HepG2 (cell line): ENCODE measurements around the gene ANTXRL.

Experiments
- BCL6 ChIP-seq: IDR thresholded peaks from 2 replicates; pipeline ENCODE4 v1.6.1; 2016; ENCODE audit warnings: missing genetic modification reagents, missing compliant biosample characterization
- CHD4 ChIP-seq: fragments of 200-600 bp; sonication (generic); IDR thresholded peaks from 2 replicates; pipeline ENCODE4 v1.7.0; 2017; ENCODE audit warnings: mild to moderate bottlenecking, low read length, borderline replicate concordance
- RBAK ChIP-seq: sonication (generic); formaldehyde crosslinking; IDR thresholded peaks from 2 replicates; pipeline ENCODE4 v1.5.1; 2020; ENCODE audit warnings: mild to moderate bottlenecking, missing genetic modification reagents
- ZNF615 ChIP-seq: sonication (generic); formaldehyde crosslinking; IDR thresholded peaks from 2 replicates; pipeline ENCODE4 v1.5.0; 2020; ENCODE audit warnings: mild to moderate bottlenecking, missing genetic modification reagents, borderline replicate concordance
- TF ChIP-seq, protein P1 (sequence below): sonication (generic); formaldehyde crosslinking; IDR thresholded peaks from 2 replicates; pipeline ENCODE4 v1.5.0; 2020; ENCODE audit warnings: mild to moderate bottlenecking, missing genetic modification reagents, borderline replicate concordance
- TF ChIP-seq, protein P2 (sequence below): sonication (generic); formaldehyde crosslinking; IDR thresholded peaks from 2 replicates; pipeline ENCODE4 v1.5.0; 2020; ENCODE audit warnings: mild to moderate bottlenecking, missing genetic modification reagents, moderate library complexity
- TF ChIP-seq, protein P3 (sequence below): sonication (generic); formaldehyde crosslinking; conservative IDR thresholded peaks from 2 replicates; pipeline ENCODE4 v1.4.0; 2020; ENCODE audit warnings: missing genetic modification reagents
- TF ChIP-seq, protein P4 (sequence below): sonication (generic); formaldehyde crosslinking; IDR thresholded peaks from 2 replicates; pipeline ENCODE4 v1.4.0; 2020; ENCODE audit warnings: low read depth, mild to moderate bottlenecking, missing genetic modification reagents
- TF ChIP-seq, protein P5 (sequence below): sonication (generic); formaldehyde crosslinking; IDR thresholded peaks from 2 replicates; pipeline ENCODE4 v1.5.1; 2020; ENCODE audit warnings: mild to moderate bottlenecking, missing genetic modification reagents, borderline replicate concordance

DNA sequence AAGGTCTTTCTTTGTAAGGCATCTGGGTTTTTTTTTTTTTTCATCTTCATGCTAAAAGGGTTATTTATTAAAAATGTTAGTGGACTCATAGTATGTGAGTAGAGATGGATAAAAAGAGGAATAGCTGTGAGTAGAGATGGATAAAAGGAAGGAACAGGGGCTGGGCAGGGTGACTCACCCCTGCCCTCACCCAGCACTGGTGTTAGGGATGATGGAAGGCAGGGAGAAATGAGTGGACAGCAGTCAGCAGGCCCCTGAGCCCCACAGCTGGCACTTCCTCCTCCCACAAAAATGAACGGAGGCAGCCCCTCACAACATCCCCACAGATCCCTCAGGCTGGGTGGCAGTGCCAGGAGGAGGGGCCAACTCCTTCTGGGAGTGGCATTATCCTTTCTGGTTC, 39.3 kb downstream of the ANTXRL start:
- TF ChIP-seq, protein P1, sequence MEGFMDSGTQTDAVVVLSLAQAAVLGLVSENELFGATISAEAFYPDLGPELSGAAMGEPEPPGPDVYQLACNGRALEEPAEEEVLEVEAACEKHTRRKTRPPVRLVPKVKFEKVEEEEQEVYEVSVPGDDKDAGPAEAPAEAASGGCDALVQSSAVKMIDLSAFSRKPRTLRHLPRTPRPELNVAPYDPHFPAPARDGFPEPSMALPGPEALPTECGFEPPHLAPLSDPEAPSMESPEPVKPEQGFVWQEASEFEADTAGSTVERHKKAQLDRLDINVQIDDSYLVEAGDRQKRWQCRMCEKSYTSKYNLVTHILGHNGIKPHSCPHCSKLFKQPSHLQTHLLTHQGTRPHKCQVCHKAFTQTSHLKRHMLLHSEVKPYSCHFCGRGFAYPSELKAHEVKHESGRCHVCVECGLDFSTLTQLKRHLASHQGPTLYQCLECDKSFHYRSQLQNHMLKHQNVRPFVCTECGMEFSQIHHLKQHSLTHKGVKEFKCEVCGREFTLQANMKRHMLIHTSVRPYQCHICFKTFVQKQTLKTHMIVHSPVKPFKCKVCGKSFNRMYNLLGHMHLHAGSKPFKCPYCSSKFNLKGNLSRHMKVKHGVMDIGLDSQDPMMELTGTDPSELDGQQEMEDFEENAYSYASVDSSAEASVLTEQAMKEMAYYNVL: no peak
- no peak for TF ChIP-seq RBAK (CRISPR knock-in tag)
- TF ChIP-seq, protein P2, sequence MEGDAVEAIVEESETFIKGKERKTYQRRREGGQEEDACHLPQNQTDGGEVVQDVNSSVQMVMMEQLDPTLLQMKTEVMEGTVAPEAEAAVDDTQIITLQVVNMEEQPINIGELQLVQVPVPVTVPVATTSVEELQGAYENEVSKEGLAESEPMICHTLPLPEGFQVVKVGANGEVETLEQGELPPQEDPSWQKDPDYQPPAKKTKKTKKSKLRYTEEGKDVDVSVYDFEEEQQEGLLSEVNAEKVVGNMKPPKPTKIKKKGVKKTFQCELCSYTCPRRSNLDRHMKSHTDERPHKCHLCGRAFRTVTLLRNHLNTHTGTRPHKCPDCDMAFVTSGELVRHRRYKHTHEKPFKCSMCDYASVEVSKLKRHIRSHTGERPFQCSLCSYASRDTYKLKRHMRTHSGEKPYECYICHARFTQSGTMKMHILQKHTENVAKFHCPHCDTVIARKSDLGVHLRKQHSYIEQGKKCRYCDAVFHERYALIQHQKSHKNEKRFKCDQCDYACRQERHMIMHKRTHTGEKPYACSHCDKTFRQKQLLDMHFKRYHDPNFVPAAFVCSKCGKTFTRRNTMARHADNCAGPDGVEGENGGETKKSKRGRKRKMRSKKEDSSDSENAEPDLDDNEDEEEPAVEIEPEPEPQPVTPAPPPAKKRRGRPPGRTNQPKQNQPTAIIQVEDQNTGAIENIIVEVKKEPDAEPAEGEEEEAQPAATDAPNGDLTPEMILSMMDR (CRISPR knock-in tag): no peak
- no peak for TF ChIP-seq CHD4
- TF ChIP-seq, protein P3, sequence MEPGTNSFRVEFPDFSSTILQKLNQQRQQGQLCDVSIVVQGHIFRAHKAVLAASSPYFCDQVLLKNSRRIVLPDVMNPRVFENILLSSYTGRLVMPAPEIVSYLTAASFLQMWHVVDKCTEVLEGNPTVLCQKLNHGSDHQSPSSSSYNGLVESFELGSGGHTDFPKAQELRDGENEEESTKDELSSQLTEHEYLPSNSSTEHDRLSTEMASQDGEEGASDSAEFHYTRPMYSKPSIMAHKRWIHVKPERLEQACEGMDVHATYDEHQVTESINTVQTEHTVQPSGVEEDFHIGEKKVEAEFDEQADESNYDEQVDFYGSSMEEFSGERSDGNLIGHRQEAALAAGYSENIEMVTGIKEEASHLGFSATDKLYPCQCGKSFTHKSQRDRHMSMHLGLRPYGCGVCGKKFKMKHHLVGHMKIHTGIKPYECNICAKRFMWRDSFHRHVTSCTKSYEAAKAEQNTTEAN (CRISPR knock-in tag): no peak
- no peak for TF ChIP-seq ZNF615 (CRISPR knock-in tag)
- TF ChIP-seq BCL6 (CRISPR knock-in tag): no peak
- TF ChIP-seq, protein P4, sequence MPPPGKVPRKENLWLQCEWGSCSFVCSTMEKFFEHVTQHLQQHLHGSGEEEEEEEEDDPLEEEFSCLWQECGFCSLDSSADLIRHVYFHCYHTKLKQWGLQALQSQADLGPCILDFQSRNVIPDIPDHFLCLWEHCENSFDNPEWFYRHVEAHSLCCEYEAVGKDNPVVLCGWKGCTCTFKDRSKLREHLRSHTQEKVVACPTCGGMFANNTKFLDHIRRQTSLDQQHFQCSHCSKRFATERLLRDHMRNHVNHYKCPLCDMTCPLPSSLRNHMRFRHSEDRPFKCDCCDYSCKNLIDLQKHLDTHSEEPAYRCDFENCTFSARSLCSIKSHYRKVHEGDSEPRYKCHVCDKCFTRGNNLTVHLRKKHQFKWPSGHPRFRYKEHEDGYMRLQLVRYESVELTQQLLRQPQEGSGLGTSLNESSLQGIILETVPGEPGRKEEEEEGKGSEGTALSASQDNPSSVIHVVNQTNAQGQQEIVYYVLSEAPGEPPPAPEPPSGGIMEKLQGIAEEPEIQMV (CRISPR knock-in tag): no peak
- TF ChIP-seq, protein P5, sequence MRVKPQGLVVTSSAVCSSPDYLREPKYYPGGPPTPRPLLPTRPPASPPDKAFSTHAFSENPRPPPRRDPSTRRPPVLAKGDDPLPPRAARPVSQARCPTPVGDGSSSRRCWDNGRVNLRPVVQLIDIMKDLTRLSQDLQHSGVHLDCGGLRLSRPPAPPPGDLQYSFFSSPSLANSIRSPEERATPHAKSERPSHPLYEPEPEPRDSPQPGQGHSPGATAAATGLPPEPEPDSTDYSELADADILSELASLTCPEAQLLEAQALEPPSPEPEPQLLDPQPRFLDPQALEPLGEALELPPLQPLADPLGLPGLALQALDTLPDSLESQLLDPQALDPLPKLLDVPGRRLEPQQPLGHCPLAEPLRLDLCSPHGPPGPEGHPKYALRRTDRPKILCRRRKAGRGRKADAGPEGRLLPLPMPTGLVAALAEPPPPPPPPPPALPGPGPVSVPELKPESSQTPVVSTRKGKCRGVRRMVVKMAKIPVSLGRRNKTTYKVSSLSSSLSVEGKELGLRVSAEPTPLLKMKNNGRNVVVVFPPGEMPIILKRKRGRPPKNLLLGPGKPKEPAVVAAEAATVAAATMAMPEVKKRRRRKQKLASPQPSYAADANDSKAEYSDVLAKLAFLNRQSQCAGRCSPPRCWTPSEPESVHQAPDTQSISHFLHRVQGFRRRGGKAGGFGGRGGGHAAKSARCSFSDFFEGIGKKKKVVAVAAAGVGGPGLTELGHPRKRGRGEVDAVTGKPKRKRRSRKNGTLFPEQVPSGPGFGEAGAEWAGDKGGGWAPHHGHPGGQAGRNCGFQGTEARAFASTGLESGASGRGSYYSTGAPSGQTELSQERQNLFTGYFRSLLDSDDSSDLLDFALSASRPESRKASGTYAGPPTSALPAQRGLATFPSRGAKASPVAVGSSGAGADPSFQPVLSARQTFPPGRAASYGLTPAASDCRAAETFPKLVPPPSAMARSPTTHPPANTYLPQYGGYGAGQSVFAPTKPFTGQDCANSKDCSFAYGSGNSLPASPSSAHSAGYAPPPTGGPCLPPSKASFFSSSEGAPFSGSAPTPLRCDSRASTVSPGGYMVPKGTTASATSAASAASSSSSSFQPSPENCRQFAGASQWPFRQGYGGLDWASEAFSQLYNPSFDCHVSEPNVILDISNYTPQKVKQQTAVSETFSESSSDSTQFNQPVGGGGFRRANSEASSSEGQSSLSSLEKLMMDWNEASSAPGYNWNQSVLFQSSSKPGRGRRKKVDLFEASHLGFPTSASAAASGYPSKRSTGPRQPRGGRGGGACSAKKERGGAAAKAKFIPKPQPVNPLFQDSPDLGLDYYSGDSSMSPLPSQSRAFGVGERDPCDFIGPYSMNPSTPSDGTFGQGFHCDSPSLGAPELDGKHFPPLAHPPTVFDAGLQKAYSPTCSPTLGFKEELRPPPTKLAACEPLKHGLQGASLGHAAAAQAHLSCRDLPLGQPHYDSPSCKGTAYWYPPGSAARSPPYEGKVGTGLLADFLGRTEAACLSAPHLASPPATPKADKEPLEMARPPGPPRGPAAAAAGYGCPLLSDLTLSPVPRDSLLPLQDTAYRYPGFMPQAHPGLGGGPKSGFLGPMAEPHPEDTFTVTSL: no peak
